Kidney (tissue), 14 donors: ENCODE data around the gene CASQ2. TPM values are rescaled to one million over a fixed set of nuclear protein-coding genes. Genes with fewer than 3 reads are reported as not detected.

ENCODE experiments used
- DNase-seq, 5 donors: peaks; one replicate each; pipeline ENCODE4 v3.0.0-alpha.2; 2013 to 2020
- FAIRE-seq: peaks from 2 replicates; lab custom pipeline; 2012; peaks lifted over from hg19 to GRCh38; lab: Jason Lieb, UNC
- H3K27ac ChIP-seq, 2 donors: one replicate each; pipeline ENCODE4 v1.7.0; 2013; ENCODE audit warnings: low read depth in 2 of 2, low read length in 2 of 2, inconsistent platforms in 1 of 2
- H3K27me3 ChIP-seq: one replicate; pipeline ENCODE4 v1.7.1; 2013; ENCODE audit warnings: low read length, inconsistent platforms; ENCODE audit not compliant: control insufficient read depth, insufficient read depth
- H3K36me3 ChIP-seq, 3 donors: one replicate each; pipeline versions ENCODE4 v1.7.0 to v1.7.1; 2013; ENCODE audit warnings: low read length in 3 of 3, control low read depth in 1 of 3, inconsistent platforms in 1 of 3; ENCODE audit not compliant: insufficient read depth in 3 of 3, control insufficient read depth in 2 of 3
- H3K4me1 ChIP-seq, 3 donors: one replicate each; pipeline versions ENCODE4 v1.7.0 to v1.7.1; 2013; ENCODE audit warnings: low read length in 3 of 3, inconsistent platforms in 1 of 3, low read depth in 1 of 3; ENCODE audit not compliant: control insufficient read depth in 2 of 3, insufficient read depth in 2 of 3
- H3K4me3 ChIP-seq, 3 donors: one replicate each; pipeline versions ENCODE4 v1.7.0 to v1.8.1; 2013; ENCODE audit warnings: low read length in 3 of 3, control low read depth in 1 of 3, inconsistent platforms in 1 of 3
- H3K9ac ChIP-seq, 3 donors: one replicate each; pipeline versions ENCODE4 v1.7.0 to v1.7.1; 2013; ENCODE audit warnings: low read length in 3 of 3, control low read depth in 1 of 3, inconsistent platforms in 1 of 3
- H3K9me3 ChIP-seq, 3 donors: one replicate each; pipeline versions ENCODE4 v1.7.0 to v1.7.1; 2013; ENCODE audit warnings: low read length in 3 of 3, control low read depth in 1 of 3, inconsistent platforms in 1 of 3; ENCODE audit not compliant: control insufficient read depth in 2 of 3, insufficient read depth in 1 of 3
- CTCF ChIP-seq: IDR thresholded peaks from 3 replicates; pipeline ENCODE4 v1.5.1; 2012; ENCODE audit warnings: mild to moderate bottlenecking, moderate library complexity, borderline replicate concordance; ENCODE audit not compliant: insufficient read depth; ENCODE audit errors: extremely low read depth
- intact Hi-C: fragments of 100-400 bp; cut with DNase I; formaldehyde crosslinking; loops from one replicate; pipeline ENCODE4 v1.11.1; 2022
- polyA plus RNA-seq: library from polyadenylated mRNA; stranded (reverse); fragments of 350-450 nt; fragmentation: Illumina TruSeq; extraction: RNeasy Lipid Tissue Mini Kit (QIAGEN cat#74804); gene quantifications from one replicate; pipeline ENCODE4 v1.2.3, GENCODE V29; 2014; ENCODE audit warnings: low read depth, low replicate concordance; ENCODE audit not compliant: insufficient read depth
- total RNA-seq: library from RNA; stranded (reverse); fragmentation: NEBNext Ultra II Directional; extraction: Animal tissue kit (Norgen Biotek cat#: 25700); gene quantifications from one replicate; pipeline ENCODE4 v1.2.1, GENCODE V29; 2021
- donor health status: control.
- donor health status: control.
- donor health status: control.
- donor health status: control.
- donor health status: control.
- donor health status: DM: yes; HTN: yes; CAD: no.
- donor health status: Normal renal cell carcinoma (clear cell type).

The CASQ2 gene
- total and polyA plus RNA-seq, 2 donors from 2014 or later: 2.3 to 2.6 TPM

GRCh38 chr1:115722221-115722620 is 46.3 kb downstream of the CASQ2 start:
- TF ChIP-seq CTCF: no peak
- intact Hi-C loops: no loop called here
- Histone ChIP-seq H3K27ac (no peak overlapping the region), H3K4me3 (no peak overlapping the region), H3K9ac (no peak overlapping the region), H3K27me3 (no peaks in the 10 kb centered on the region), H3K9me3 (no peaks in the 10 kb centered on the region), H3K36me3 (no peaks in the 10 kb centered on the region), H3K4me1 (no peaks in the 10 kb centered on the region)
- FAIRE-seq (no peak), DNase-seq (no peak)

- Histone ChIP-seq H3K9me3 (no peaks in the 10 kb centered on the region), H3K9ac (no peak overlapping the region), H3K27me3 (no peaks in the 10 kb centered on the region), H3K36me3 (no peaks in the 10 kb centered on the region), H3K4me1 (peaks cover 0 to 10% (median 5%) of the 10 kb centered on the region in 3 donors), H3K27ac (no peak overlapping the region), H3K4me3 (no peak overlapping the region)
- FAIRE-seq (no peak), DNase-seq (no peak)
- intact Hi-C loops: no loop called here
- TF ChIP-seq CTCF: no peak
These were observed 49.2 kb downstream of the CASQ2 start for GRCh38 chr1:115719285-115719684.

- TF ChIP-seq CTCF: no peak
- no peak for DNase-seq
- Histone ChIP-seq H3K4me3 (no peak overlapping the region), H3K27ac (no peak overlapping the region), H3K4me1 (peaks cover 0 to 14% (median 13%) of the 10 kb centered on the region in 3 donors), H3K27me3 (no peaks in the 10 kb centered on the region), H3K9ac (no peak overlapping the region), H3K36me3 (no peaks in the 10 kb centered on the region), H3K9me3 (no peaks in the 10 kb centered on the region)
- FAIRE-seq: no peak
- intact Hi-C loops: no loop called here
These were observed 50.3 kb downstream of the CASQ2 start for GRCh38 chr1:115718011-115718754.
